Activated CD8-positive, alpha-beta memory T cell treated with anti-CD3 and anti-CD28 coated beads for 1 hour (primary cell): ENCODE data around the gene TADA1.
A peak's percentile ranks its signal among the peaks of the same experiment; 100 is the strongest.

ENCODE experiments used
- DNase-seq, 2 donors: peaks; one replicate each; pipeline ENCODE4 v3.0.0-alpha.2; 2020; ENCODE audit warnings: low read depth in 1 of 2; ENCODE audit errors: extremely low read depth in 1 of 2

Gene TADA1

GRCh38 chr1:166875734-166876539, at the start of gene TADA1:
Gene TADA1, minus strand, starts transcription at chr1:166876264. Its CDS starts 31 bp downstream, at chr1:166876233.
- peak; percentile 96 to 97 for DNase-seq

- DNase-seq: no peak
Observed at GRCh38 chr1:166924823-166925541, 48.9 kb upstream of the TADA1 start.

GRCh38 chr1:166920561-166921475, 44.8 kb upstream of the TADA1 start:
- DNase-seq: no peak

GRCh38 chr1:166918956-166919316, 42.9 kb upstream of the TADA1 start:
- DNase-seq: no peak

GRCh38 chr1:166918088-166918955, 42.3 kb upstream of the TADA1 start:
- no peak for DNase-seq

GRCh38 chr1:166915941-166916340, 39.9 kb upstream of the TADA1 start:
- no peak for DNase-seq

GRCh38 chr1:166915042-166915441, 39.0 kb upstream of the TADA1 start:
- DNase-seq: no peak

- no peak for DNase-seq
Observed at GRCh38 chr1:166914111-166914510, 38.0 kb upstream of the TADA1 start.

- DNase-seq: no peak
Observed at GRCh38 chr1:166911624-166912023, 35.6 kb upstream of the TADA1 start.

- DNase-seq: peak; percentile 40 to 42
Observed at GRCh38 chr1:166910396-166910994, 34.4 kb upstream of the TADA1 start.

GRCh38 chr1:166908942-166909341, 32.9 kb upstream of the TADA1 start:
- no peak for DNase-seq

GRCh38 chr1:166907763-166908162, 31.7 kb upstream of the TADA1 start:
- DNase-seq: no peak

GRCh38 chr1:166907051-166907450, 31.0 kb upstream of the TADA1 start:
- no peak for DNase-seq

- DNase-seq: no peak
Observed at GRCh38 chr1:166906647-166907046, 30.6 kb upstream of the TADA1 start.

GRCh38 chr1:166905900-166906299, 29.8 kb upstream of the TADA1 start:
- DNase-seq: no peak

GRCh38 chr1:166905136-166905535, 29.1 kb upstream of the TADA1 start:
- no peak for DNase-seq

- DNase-seq: no peak
Observed at GRCh38 chr1:166903232-166903631, 27.2 kb upstream of the TADA1 start.

- DNase-seq: no peak
Observed at GRCh38 chr1:166902279-166902678, 26.2 kb upstream of the TADA1 start.

- DNase-seq: no peak
Observed at GRCh38 chr1:166900987-166901386, 24.9 kb upstream of the TADA1 start.

- no peak for DNase-seq
Observed at GRCh38 chr1:166899769-166900168, 23.7 kb upstream of the TADA1 start.
